IMR-90 (cell line): ENCODE measurements around the gene UNC93A. TPM values are rescaled to one million over a fixed set of nuclear protein-coding genes. Genes with fewer than 3 reads are reported as not detected.
"Not testable (repeated sequence)": the region's sequence is repeated elsewhere in the genome, so short reads cannot be mapped to it uniquely, and the experiment has no call there.

ENCODE experiments used
- ATAC-seq: fragments of 200-7000 bp; cut with Tn5 transposase; 2 replicates; pipeline ENCODE4 v1.9.1; 2020; ENCODE audit warnings: low read depth, mild to moderate bottlenecking, moderate library complexity
- BruUV-seq: library from RNA; stranded (reverse); fragments of 400-500 nt; replicated peaks from 2 replicates; lab custom pipeline; 2021; lab: Mats Ljungman, UMichigan
- CTCF ChIA-PET: fragments of 300-600 bp; formaldehyde crosslinking; extraction: SDS; loops from one replicate; lab custom pipeline; 2021; ENCODE audit warnings: antibody characterized with exemption; lab: Yijun Ruan, JAX
- POLR2A ChIA-PET: fragments of 300-600 bp; sonication (Branson Sonifier 250); formaldehyde crosslinking; loops from one replicate; lab custom pipeline; 2022; ENCODE audit warnings: antibody characterized with exemption; ENCODE audit not compliant: unreplicated experiment; lab: Charles Lee
- DNase-seq: peaks from one replicate; pipeline ENCODE4 v3.0.0; 2013
- H2AFZ ChIP-seq: replicated peaks from 2 replicates; pipeline ENCODE3; 2013; ENCODE audit warnings: low read length, mild to moderate bottlenecking; ENCODE audit not compliant: poor library complexity
- H2AK5ac ChIP-seq: 2 replicates; pipeline ENCODE4 v1.6.1; 2013; ENCODE audit warnings: low read depth, low read length, inconsistent platforms
- H2AK9ac ChIP-seq: replicated peaks from 2 replicates; pipeline ENCODE3; 2013; ENCODE audit warnings: mild to moderate bottlenecking, low read depth, low read length, moderate library complexity; ENCODE audit not compliant: poor library complexity
- H2BK120ac ChIP-seq: 2 replicates; pipeline ENCODE4 v1.6.1; 2013; ENCODE audit warnings: low read depth, low read length, inconsistent platforms
- H2BK15ac ChIP-seq: 3 replicates; pipeline ENCODE4 v1.6.1; 2013; ENCODE audit warnings: low read depth, low read length, inconsistent platforms
- H2BK20ac ChIP-seq: 2 replicates; pipeline ENCODE4 v1.6.1; 2013; ENCODE audit warnings: low read depth, mild to moderate bottlenecking, inconsistent platforms, low read length, moderate library complexity
- H2BK5ac ChIP-seq: 2 replicates; pipeline ENCODE4 v1.6.1; 2013; ENCODE audit warnings: mild to moderate bottlenecking, low read depth, low read length, inconsistent platforms; ENCODE audit not compliant: poor library complexity, severe bottlenecking
- H3K14ac ChIP-seq: replicated peaks from 2 replicates; pipeline ENCODE4 v1.6.1; 2013; ENCODE audit warnings: low read depth, low read length, inconsistent platforms
- H3K18ac ChIP-seq: 2 replicates; pipeline ENCODE4 v1.6.1; 2013; ENCODE audit warnings: low read depth, low read length, control low read depth
- H3K23ac ChIP-seq: 2 replicates; pipeline ENCODE4 v1.6.1; 2013; ENCODE audit warnings: low read depth, low read length, inconsistent platforms
- H3K27ac ChIP-seq: 2 replicates; pipeline ENCODE4 v1.5.1; 2013; ENCODE audit warnings: mild to moderate bottlenecking, control low read depth, low read length; ENCODE audit not compliant: insufficient read depth
- H3K27me3 ChIP-seq: 2 replicates; pipeline ENCODE4 v1.6.1; 2013; ENCODE audit warnings: low read length; ENCODE audit not compliant: control insufficient read depth, insufficient read depth
- H3K36me3 ChIP-seq: 2 replicates; pipeline ENCODE4 v1.6.1; 2013; ENCODE audit warnings: low read length, mixed read lengths; ENCODE audit not compliant: control insufficient read depth, insufficient read depth
- H3K4ac ChIP-seq: 2 replicates; pipeline ENCODE4 v1.6.1; 2013; ENCODE audit warnings: low read depth, low read length, inconsistent platforms
- H3K4me1 ChIP-seq: 2 replicates; pipeline ENCODE4 v1.6.1; 2013; ENCODE audit warnings: low read length, mixed read lengths; ENCODE audit not compliant: control insufficient read depth, insufficient read depth
- H3K4me2 ChIP-seq: 2 replicates; pipeline ENCODE4 v1.6.1; 2013; ENCODE audit warnings: low read depth, mild to moderate bottlenecking, control low read depth, low read length, moderate library complexity
- H3K4me3 ChIP-seq: 2 replicates; pipeline ENCODE4 v1.5.1; 2013; ENCODE audit warnings: low read depth, mild to moderate bottlenecking, control low read depth, low read length, moderate library complexity; ENCODE audit not compliant: insufficient read depth
- H3K56ac ChIP-seq: 2 replicates; pipeline ENCODE4 v1.6.1; 2013; ENCODE audit warnings: low read length, inconsistent platforms; ENCODE audit not compliant: insufficient read depth; ENCODE audit errors: extremely low read depth
- H3K79me1 ChIP-seq, 2 experiments: 2 replicates each; pipeline ENCODE4 v1.6.1; 2013; ENCODE audit warnings: low read length in 2 of 2, inconsistent platforms in 1 of 2, low read depth in 1 of 2
- H3K9ac ChIP-seq: 2 replicates; pipeline ENCODE4 v1.6.1; 2013; ENCODE audit warnings: low read depth, low read length, control low read depth
- H3K9me1 ChIP-seq: 2 replicates; pipeline ENCODE4 v1.6.1; 2013; ENCODE audit warnings: low read length, inconsistent platforms; ENCODE audit not compliant: insufficient read depth
- H3K9me3 ChIP-seq: 2 replicates; pipeline ENCODE4 v1.6.1; 2013; ENCODE audit warnings: low read length; ENCODE audit not compliant: control insufficient read depth, insufficient read depth
- H4K20me1 ChIP-seq: 2 replicates; pipeline ENCODE4 v1.6.1; 2013; ENCODE audit warnings: low read length, inconsistent platforms; ENCODE audit not compliant: insufficient read depth
- H4K5ac ChIP-seq: 2 replicates; pipeline ENCODE4 v1.6.1; 2013; ENCODE audit warnings: mild to moderate bottlenecking, low read depth, low read length, control low read depth
- H4K8ac ChIP-seq, 2 experiments: 2 replicates each; pipeline ENCODE4 v1.6.1; 2013; ENCODE audit warnings: low read depth in 2 of 2, low read length in 2 of 2, control low read depth in 1 of 2, inconsistent platforms in 1 of 2
- H4K91ac ChIP-seq: 2 replicates; pipeline ENCODE4 v1.6.1; 2013; ENCODE audit warnings: low read depth, low read length, inconsistent platforms; ENCODE audit not compliant: insufficient read depth
- WGBS, 2 experiments: methylation state at CpG; one replicate each; pipeline versions ENCODE4 v1.1.5 to v1.1.7; 2013; ENCODE audit warnings: missing lambda C conversion rate in 2 of 2; ENCODE audit not compliant: insufficient read length in 1 of 2; ENCODE audit errors: extremely low coverage in 2 of 2; 5-methylcytosine and 5-hydroxymethylcytosine counted together
- dilution Hi-C: fragments of 300-500 bp; cut with HindIII; formaldehyde crosslinking; loops from one replicate; pipeline ENCODE4 v1.14.3; 2018; ENCODE audit warnings: low sequenced_read_pairs; ENCODE audit not compliant: unreplicated experiment
- in situ Hi-C: fragments of 300-500 bp; cut with MboI; formaldehyde crosslinking; loops from 3 replicates; pipeline ENCODE4 v1.14.3; 2019; ENCODE audit warnings: low sequenced_read_pairs, inconsistent platforms, mixed read lengths
- intact Hi-C: fragments of 100-400 bp; cut with micrococcal nuclease; formaldehyde crosslinking; loops from 2 replicates; pipeline ENCODE4 v1.10.0; 2022
- polyA plus RNA-seq, 3 experiments: library from polyadenylated mRNA; depleted of rRNA; stranded (reverse); fragments of >200 nt; gene quantifications; 2 replicates each; pipeline ENCODE4 v1.2.3, GENCODE V29; 2012; ENCODE audit warnings: low replicate concordance in 1 of 3
- total RNA-seq: library from RNA; depleted of rRNA; stranded (reverse); fragments of >200 nt; gene quantifications from 2 replicates; pipeline ENCODE4 v1.2.3, GENCODE V29; 2012

The UNC93A gene
- total and polyA plus RNA-seq, 2 of the 4 experiments (the other 2 are of a cell fraction): not detected

DNA sequence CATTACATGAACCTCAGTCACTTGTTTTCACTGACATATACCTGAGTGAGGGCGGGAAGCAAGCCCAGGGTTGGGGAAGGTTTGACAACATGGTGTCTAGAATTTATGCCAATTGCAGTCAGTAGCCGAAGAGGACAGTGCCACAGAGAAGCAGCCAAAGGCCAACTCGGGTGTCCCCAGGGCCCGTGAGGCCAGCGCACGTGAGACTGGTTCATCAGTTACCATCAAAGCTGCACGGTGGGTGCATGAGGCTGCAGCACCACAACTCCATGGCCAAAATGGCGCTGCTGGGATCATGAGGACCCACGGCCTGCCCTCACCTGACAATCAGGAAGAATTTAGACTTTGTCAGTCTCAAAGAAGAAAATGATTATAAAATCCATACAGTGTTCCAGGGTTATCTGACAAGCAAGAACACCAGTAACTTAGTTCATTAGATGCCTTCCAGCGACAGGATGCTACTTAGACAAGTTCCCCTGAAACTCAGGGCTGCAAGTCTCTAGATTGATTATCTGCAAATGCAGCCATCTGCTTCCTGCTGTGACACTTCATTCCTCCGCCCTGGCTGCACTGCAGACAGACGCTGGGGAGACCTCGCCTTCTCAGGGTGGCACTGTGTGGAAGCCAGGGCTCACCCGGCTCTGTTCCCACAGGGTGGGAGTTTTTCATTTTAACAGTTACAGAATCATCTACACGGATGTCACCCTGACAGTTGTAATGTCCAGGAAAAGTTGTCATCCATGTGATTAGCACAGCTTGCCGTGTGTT is 12.8 kb upstream of the UNC93A start:
- H3K4ac ChIP-seq, H4K5ac ChIP-seq, H3K56ac ChIP-seq, H3K9me1 ChIP-seq, H3K4me2 ChIP-seq, H3K27ac ChIP-seq, H3K36me3 ChIP-seq, H4K20me1 ChIP-seq, H3K4me3 ChIP-seq, H3K23ac ChIP-seq, H2BK20ac ChIP-seq, H3K18ac ChIP-seq, H3K9ac ChIP-seq, dilution Hi-C loops, H2AK5ac ChIP-seq, H2AFZ ChIP-seq, H2AK9ac ChIP-seq, H4K91ac ChIP-seq, BruUV-seq, H3K27me3 ChIP-seq, H3K14ac ChIP-seq, H4K8ac ChIP-seq, DNase-seq, H3K79me1 ChIP-seq, in situ Hi-C loops, H2BK5ac ChIP-seq, ATAC-seq, H2BK120ac ChIP-seq, H2BK15ac ChIP-seq, POLR2A ChIA-PET, intact Hi-C loops, H3K4me1 ChIP-seq, CTCF ChIA-PET: not testable (repeated sequence)
- H3K9me3 ChIP-seq: peaks cover 36% of the 10 kb centered on the region
- 52% methylated on average over 2 of the region's 16 CpGs; no CpG with 5 or more reads in 1 of the 2 experiments for WGBS, 2 experiments
